Measurements from ENCODE around the gene POP7.

POP7 gene

GRCh38 chr7:100735730-100736129 is 29.8 kb downstream of the POP7 start:
- no peak for TF ChIP-seq CTCF (conservative IDR thresholded peaks at IDR 0.05; ENCODE audit: low read depth, low read length)
- no peaks in the 10 kb centered on the region for H3K36me3 ChIP-seq (ENCODE audit: insufficient read depth)
- no peak overlapping the region for H3K4me3 ChIP-seq (IDR thresholded peaks at IDR 0.05; ENCODE audit: insufficient read depth, low read depth, low read length)
- peaks cover 90% of the 10 kb centered on the region for H3K27me3 ChIP-seq (ENCODE audit: insufficient read depth, low read depth)
- no peak overlapping the region for H3K27ac ChIP-seq
- H4K20me1 ChIP-seq (ENCODE audit: insufficient read depth), result no peaks in the 10 kb centered on the region
- no peaks in the 10 kb centered on the region for H3K4me1 ChIP-seq (ENCODE audit: low read depth, poor library complexity, severe bottlenecking)
- no peaks in the 10 kb centered on the region for H3K79me2 ChIP-seq (ENCODE audit: insufficient read depth, low read depth)
- no peak overlapping the region for H2AFZ ChIP-seq (ENCODE audit: low read depth)
- no peak overlapping the region for H3K4me2 ChIP-seq
- no peak overlapping the region for H3K9ac ChIP-seq

- no peaks in the 10 kb centered on the region for H3K4me1 ChIP-seq (ENCODE audit: low read depth, poor library complexity, severe bottlenecking)
- H4K20me1 ChIP-seq (ENCODE audit: insufficient read depth), result no peaks in the 10 kb centered on the region
- H2AFZ ChIP-seq (ENCODE audit: low read depth), result no peak overlapping the region
- H3K4me3 ChIP-seq (IDR thresholded peaks at IDR 0.05; ENCODE audit: insufficient read depth, low read depth, low read length), result no peak overlapping the region
- no peak overlapping the region for H3K4me2 ChIP-seq
- no peaks in the 10 kb centered on the region for H3K36me3 ChIP-seq (ENCODE audit: insufficient read depth)
- no peak for TF ChIP-seq CTCF (conservative IDR thresholded peaks at IDR 0.05; ENCODE audit: low read depth, low read length)
- no peaks in the 10 kb centered on the region for H3K79me2 ChIP-seq (ENCODE audit: insufficient read depth, low read depth)
- H3K9ac ChIP-seq, result no peak overlapping the region
- H3K27ac ChIP-seq, result no peak overlapping the region
- H3K27me3 ChIP-seq (ENCODE audit: insufficient read depth, low read depth), result peaks cover 80% of the 10 kb centered on the region
Observed at GRCh38 chr7:100736671-100737070, 30.8 kb downstream of the POP7 start.

- no peak overlapping the region for H3K27ac ChIP-seq
- no peak overlapping the region for H3K9ac ChIP-seq
- no peak overlapping the region for H3K4me2 ChIP-seq
Observed at GRCh38 chr7:100739934-100740333, 34.0 kb downstream of the POP7 start.

GRCh38 chr7:100744605-100745004 is 38.7 kb downstream of the POP7 start:
- no peak overlapping the region for H3K9ac ChIP-seq
- no peaks in the 10 kb centered on the region for H4K20me1 ChIP-seq (ENCODE audit: insufficient read depth)
- no peaks in the 10 kb centered on the region for H3K79me2 ChIP-seq (ENCODE audit: insufficient read depth, low read depth)
- no peak overlapping the region for H3K4me3 ChIP-seq (IDR thresholded peaks at IDR 0.05; ENCODE audit: insufficient read depth, low read depth, low read length)
- no peak overlapping the region for H3K4me2 ChIP-seq
- TF ChIP-seq CTCF (conservative IDR thresholded peaks at IDR 0.05; ENCODE audit: low read depth, low read length), result no peak
- H3K36me3 ChIP-seq (ENCODE audit: insufficient read depth), result no peaks in the 10 kb centered on the region
- H3K27me3 ChIP-seq (ENCODE audit: insufficient read depth, low read depth), result peaks cover 67% of the 10 kb centered on the region
- no peak overlapping the region for H2AFZ ChIP-seq (ENCODE audit: low read depth)
- no peak overlapping the region for H3K27ac ChIP-seq
- H3K4me1 ChIP-seq (ENCODE audit: low read depth, poor library complexity, severe bottlenecking), result no peaks in the 10 kb centered on the region

More at GRCh38 chr7:100739934-100740333, 34.0 kb downstream of the POP7 start:
- no peak for TF ChIP-seq CTCF (conservative IDR thresholded peaks at IDR 0.05; ENCODE audit: low read depth, low read length)
- H3K36me3 ChIP-seq (ENCODE audit: insufficient read depth), result no peaks in the 10 kb centered on the region
- H3K4me1 ChIP-seq (ENCODE audit: low read depth, poor library complexity, severe bottlenecking), result no peaks in the 10 kb centered on the region
- no peaks in the 10 kb centered on the region for H4K20me1 ChIP-seq (ENCODE audit: insufficient read depth)
- peaks cover 69% of the 10 kb centered on the region for H3K27me3 ChIP-seq (ENCODE audit: insufficient read depth, low read depth)
- H2AFZ ChIP-seq (ENCODE audit: low read depth), result no peak overlapping the region
- H3K79me2 ChIP-seq (ENCODE audit: insufficient read depth, low read depth), result no peaks in the 10 kb centered on the region
- H3K4me3 ChIP-seq (IDR thresholded peaks at IDR 0.05; ENCODE audit: insufficient read depth, low read depth, low read length), result no peak overlapping the region
